Measurements from ENCODE around the gene A4GNT.
"Not testable (repeated sequence)": the region's sequence is repeated elsewhere in the genome, so short reads cannot be mapped to it uniquely, and the experiment has no call there.

The A4GNT gene

GRCh38 chr3:138105598-138105997, 26.6 kb downstream of the A4GNT start:
- no peak for DNase-seq (ENCODE audit: low read depth)
- H3K4me3 ChIP-seq (ENCODE audit: low read depth, low read length), result no peak overlapping the region
- no peak for TF ChIP-seq CTCF (IDR thresholded peaks at IDR 0.05; ENCODE audit: control insufficient read depth, extremely low read depth, insufficient read depth)

- DNase-seq (ENCODE audit: low read depth), result no peak
- no peak for TF ChIP-seq CTCF (IDR thresholded peaks at IDR 0.05; ENCODE audit: control insufficient read depth, extremely low read depth, insufficient read depth)
- H3K4me3 ChIP-seq (ENCODE audit: low read depth, low read length), result no peak overlapping the region
These were observed 28.7 kb downstream of the A4GNT start for GRCh38 chr3:138103466-138103865.

GRCh38 chr3:138101351-138101940, 30.7 kb downstream of the A4GNT start:
- 0 out of 2 replicates have a peak, but pooled peaks have one; percentile 24 for TF ChIP-seq CTCF (IDR thresholded peaks at IDR 0.05; ENCODE audit: control insufficient read depth, extremely low read depth, insufficient read depth)
- not testable (repeated sequence) for DNase-seq (ENCODE audit: low read depth); H3K4me3 ChIP-seq (ENCODE audit: low read depth, low read length)

GRCh38 chr3:138099417-138099816, 32.8 kb downstream of the A4GNT start:
- no peak for TF ChIP-seq CTCF (IDR thresholded peaks at IDR 0.05; ENCODE audit: control insufficient read depth, extremely low read depth, insufficient read depth)
- H3K4me3 ChIP-seq (ENCODE audit: low read depth, low read length), result no peak overlapping the region
- DNase-seq (ENCODE audit: low read depth), result no peak

- DNase-seq (ENCODE audit: low read depth), result no peak
- 0 out of 2 replicates have a peak, but pooled peaks have one; percentile 5 for TF ChIP-seq CTCF (IDR thresholded peaks at IDR 0.05; ENCODE audit: control insufficient read depth, extremely low read depth, insufficient read depth)
- H3K4me3 ChIP-seq (ENCODE audit: low read depth, low read length), result no peak overlapping the region
These were observed 34.7 kb downstream of the A4GNT start for GRCh38 chr3:138097192-138098172.

- no peak for TF ChIP-seq CTCF (IDR thresholded peaks at IDR 0.05; ENCODE audit: control insufficient read depth, extremely low read depth, insufficient read depth)
- DNase-seq (ENCODE audit: low read depth), result no peak
- no peak overlapping the region for H3K4me3 ChIP-seq (ENCODE audit: low read depth, low read length)
These were observed 38.5 kb downstream of the A4GNT start for GRCh38 chr3:138093721-138094120.

All from LNCaP clone FGC (cell line).